ENCODE measurements around the gene FUCA1. TPM values are rescaled to one million over a fixed set of nuclear protein-coding genes. Genes with fewer than 3 reads are reported as not detected.

The FUCA1 gene
- total RNA-seq, 2 donors from 2014 or later, result 21.3 to 27.0 TPM

DNA sequence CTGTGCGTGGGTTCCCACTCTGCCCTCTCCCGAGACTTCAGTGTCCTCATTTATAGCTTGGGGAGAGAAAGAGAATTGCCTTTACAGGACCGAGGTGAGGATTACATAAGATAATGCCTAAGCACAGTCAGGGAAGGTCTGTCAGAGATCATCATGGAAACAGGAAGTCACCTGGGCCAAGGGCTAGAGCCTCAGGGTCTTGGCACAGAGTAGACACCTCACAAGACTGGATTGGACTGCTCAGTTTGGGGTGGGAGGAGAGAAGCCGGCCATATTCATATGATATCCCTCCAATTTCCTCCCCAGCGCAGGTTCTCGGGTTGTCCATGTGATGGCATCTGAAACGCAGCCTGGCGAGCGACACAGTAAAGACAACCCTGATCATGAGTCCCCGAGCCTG is 41.3 kb upstream of the FUCA1 start:
- no peak for ATAC-seq
- H3K9me3 ChIP-seq, result no peaks in the 10 kb centered on the region
- WGBS, 2 donors, result 71 to 77% methylated on average over 10 of the region's 10 CpGs

GRCh38 chr1:23908453-23909341 is 40.6 kb upstream of the FUCA1 start:
- intact Hi-C loops (cut with DNase I), result no loop called here
- DNase-seq, result peak in 1 of 4 donors; percentile 25
- 59 to 60% methylated on average over 8 to 9 of the region's 9 CpGs for WGBS, 2 donors

More for the DNA sequence above, 41.3 kb upstream of the FUCA1 start:
- DNase-seq, result no peak
- TF ChIP-seq CTCF (IDR thresholded peaks at IDR 0.05) (no peak), POLR2A (IDR thresholded peaks at IDR 0.05) (no peak)
- H3K27ac ChIP-seq, result no peak overlapping the region
- no peaks in the 10 kb centered on the region for H3K36me3 ChIP-seq (replicated peaks in 1 of 2; ENCODE audit: insufficient read depth in 1 of 2, low read depth in 2 of 2)
- H3K4me3 ChIP-seq, result no peak overlapping the region
- intact Hi-C loops (cut with DNase I), result no loop called here
- no peaks in the 10 kb centered on the region for H3K4me1 ChIP-seq
- H3K27me3 ChIP-seq, result no peaks in the 10 kb centered on the region

DNA sequence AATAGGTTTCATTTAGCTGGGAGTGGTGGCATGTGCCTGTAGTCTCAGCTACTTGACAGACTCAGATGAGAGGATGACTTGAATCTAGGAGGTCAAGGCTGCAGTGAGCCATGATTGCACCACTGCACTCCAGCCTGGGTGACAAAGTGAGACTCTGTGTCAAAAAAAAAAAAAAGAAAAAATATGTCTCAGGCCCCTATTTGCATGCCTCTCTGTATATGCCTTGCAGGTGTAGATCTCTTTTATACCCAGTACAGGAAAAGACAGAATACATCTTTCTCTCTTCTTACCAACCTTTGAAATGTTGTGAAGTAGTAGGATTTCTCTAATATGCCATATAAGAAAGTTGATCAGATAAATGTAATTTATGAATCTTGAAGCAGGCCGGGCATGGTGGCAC is 38.6 kb upstream of the FUCA1 start:
- Histone ChIP-seq H3K27me3 (peaks cover 0 to 8% of the 10 kb centered on the region in 2 donors), H3K9me3 (no peaks in the 10 kb centered on the region), H3K4me3 (no peak overlapping the region), H3K4me1 (peaks cover 7% of the 10 kb centered on the region), H3K27ac (no peak overlapping the region), H3K36me3 (replicated peaks in 1 of 2; ENCODE audit: insufficient read depth in 1 of 2, low read depth in 2 of 2) (no peaks in the 10 kb centered on the region)
- no peak for TF ChIP-seq POLR2A (IDR thresholded peaks at IDR 0.05)
- no peak for TF ChIP-seq CTCF (IDR thresholded peaks at IDR 0.05)
- 75 to 91% methylated on average over 1 of the region's 1 CpG for WGBS, 2 donors
- intact Hi-C loops (cut with DNase I), result no loop called here
- no peak for DNase-seq
- ATAC-seq, result no peak

More at GRCh38 chr1:23908453-23909341, 40.6 kb upstream of the FUCA1 start:
- Histone ChIP-seq H3K4me1 (no peaks in the 10 kb centered on the region), H3K36me3 (replicated peaks in 1 of 2; ENCODE audit: insufficient read depth in 1 of 2, low read depth in 2 of 2) (no peaks in the 10 kb centered on the region), H3K4me3 (no peak overlapping the region), H3K9me3 (no peaks in the 10 kb centered on the region), H3K27ac (no peak overlapping the region), H3K27me3 (no peaks in the 10 kb centered on the region)
- ATAC-seq, result no peak
- TF ChIP-seq POLR2A (IDR thresholded peaks at IDR 0.05) (no peak), CTCF (IDR thresholded peaks at IDR 0.05) (no peak)

DNA sequence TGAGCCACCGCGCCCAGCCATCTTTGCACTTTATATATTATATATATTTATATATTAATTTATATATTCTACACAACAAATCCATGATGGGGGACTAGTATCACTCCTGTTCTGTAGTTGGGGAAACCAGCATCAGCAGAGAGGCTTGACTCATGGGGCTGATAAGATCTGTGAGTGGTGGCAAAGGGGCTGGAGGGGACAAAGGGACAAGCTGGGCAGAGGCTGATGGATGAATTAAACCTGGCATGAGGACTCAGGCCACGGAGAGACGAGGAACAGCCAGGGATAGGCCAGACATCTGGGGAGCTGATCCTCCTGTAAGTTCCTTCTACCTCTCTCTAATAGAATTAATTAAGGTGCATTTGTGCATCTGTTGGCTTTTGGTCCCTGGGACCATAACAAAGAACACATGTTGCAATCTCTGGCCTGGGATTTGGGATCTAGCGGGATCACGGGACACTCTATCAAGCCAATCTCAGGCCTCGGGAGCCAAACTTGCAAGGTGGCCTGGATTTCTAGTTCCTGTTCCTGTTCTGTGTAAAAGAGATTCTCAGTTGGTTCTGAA is 37.5 kb upstream of the FUCA1 start:
- intact Hi-C loops (cut with DNase I), result no loop called here
- no peak for ATAC-seq
- no peak overlapping the region for H3K27ac ChIP-seq
- peaks cover 0 to 8% of the 10 kb centered on the region in 2 donors for H3K27me3 ChIP-seq
- peaks cover 7% of the 10 kb centered on the region for H3K4me1 ChIP-seq
- no peak for DNase-seq
- 69 to 84% methylated on average over 6 to 7 of the region's 7 CpGs for WGBS, 2 donors
- no peaks in the 10 kb centered on the region for H3K9me3 ChIP-seq
- no peak overlapping the region for H3K4me3 ChIP-seq
- no peaks in the 10 kb centered on the region for H3K36me3 ChIP-seq (replicated peaks in 1 of 2; ENCODE audit: insufficient read depth in 1 of 2, low read depth in 2 of 2)
- TF ChIP-seq CTCF (IDR thresholded peaks at IDR 0.05), result no peak
- TF ChIP-seq POLR2A (IDR thresholded peaks at IDR 0.05), result no peak
